ENCODE measurements around the gene PRAC2. TPM values are rescaled to one million over a fixed set of nuclear protein-coding genes. Genes with fewer than 3 reads are reported as not detected.

The PRAC2 gene
- total RNA-seq, 6 experiments from 2014 or later = not detected

GRCh38 chr17:48726916-48727286, 3.9 kb downstream of the PRAC2 start:
- Mint-ChIP-seq H3K4me1 (ENCODE audit: low read depth) (peaks cover 22% of the 10 kb centered on the region), H3K27ac (no peak overlapping the region), H3K27me3 (ENCODE audit: insufficient read depth) (peaks cover 83% of the 10 kb centered on the region), H3K9me3 (no peaks in the 10 kb centered on the region), H3K4me3 (no peak overlapping the region), H3K36me3 (ENCODE audit: low read depth) (no peaks in the 10 kb centered on the region)
- no peak for DNase-seq
- TF ChIP-seq, protein P1, sequence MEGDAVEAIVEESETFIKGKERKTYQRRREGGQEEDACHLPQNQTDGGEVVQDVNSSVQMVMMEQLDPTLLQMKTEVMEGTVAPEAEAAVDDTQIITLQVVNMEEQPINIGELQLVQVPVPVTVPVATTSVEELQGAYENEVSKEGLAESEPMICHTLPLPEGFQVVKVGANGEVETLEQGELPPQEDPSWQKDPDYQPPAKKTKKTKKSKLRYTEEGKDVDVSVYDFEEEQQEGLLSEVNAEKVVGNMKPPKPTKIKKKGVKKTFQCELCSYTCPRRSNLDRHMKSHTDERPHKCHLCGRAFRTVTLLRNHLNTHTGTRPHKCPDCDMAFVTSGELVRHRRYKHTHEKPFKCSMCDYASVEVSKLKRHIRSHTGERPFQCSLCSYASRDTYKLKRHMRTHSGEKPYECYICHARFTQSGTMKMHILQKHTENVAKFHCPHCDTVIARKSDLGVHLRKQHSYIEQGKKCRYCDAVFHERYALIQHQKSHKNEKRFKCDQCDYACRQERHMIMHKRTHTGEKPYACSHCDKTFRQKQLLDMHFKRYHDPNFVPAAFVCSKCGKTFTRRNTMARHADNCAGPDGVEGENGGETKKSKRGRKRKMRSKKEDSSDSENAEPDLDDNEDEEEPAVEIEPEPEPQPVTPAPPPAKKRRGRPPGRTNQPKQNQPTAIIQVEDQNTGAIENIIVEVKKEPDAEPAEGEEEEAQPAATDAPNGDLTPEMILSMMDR (IDR thresholded peaks at IDR 0.05) = no peak

DNA sequence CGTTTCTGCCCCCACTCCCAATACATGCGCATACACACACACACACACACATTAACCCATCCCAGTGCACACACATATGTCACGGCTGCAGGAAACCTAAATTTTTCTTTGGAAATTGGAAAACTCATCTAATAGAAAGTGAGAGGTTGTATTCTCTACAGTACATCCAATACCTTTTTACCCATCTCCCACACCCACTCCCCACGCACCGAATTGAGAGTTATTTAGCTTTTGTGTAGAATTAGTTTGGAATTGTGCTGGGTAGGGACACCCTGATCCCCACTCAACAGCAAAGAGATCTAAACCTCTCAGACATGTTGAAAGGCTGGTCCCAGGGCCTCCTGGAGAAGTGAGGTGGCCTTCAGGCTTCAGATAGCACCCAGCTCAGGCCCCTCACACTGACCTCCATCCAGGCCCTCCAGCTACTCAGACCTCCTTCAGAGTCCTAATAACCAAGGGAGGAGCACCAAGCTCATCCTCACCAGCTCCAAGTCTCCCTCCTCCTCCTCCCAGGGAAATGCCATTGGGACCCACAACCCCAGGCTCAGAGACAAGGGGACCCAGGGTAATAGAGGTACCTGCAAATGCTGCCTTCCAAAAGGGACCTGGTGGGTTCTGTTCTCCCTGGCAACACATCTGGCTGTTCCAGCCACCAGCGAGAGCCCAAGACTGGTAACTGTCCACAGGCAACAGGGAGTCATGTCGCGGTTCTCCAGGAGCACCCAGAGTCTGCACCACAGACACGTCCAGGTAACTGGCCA, 4.6 kb downstream of the PRAC2 start:
- Mint-ChIP-seq H3K27ac (no peak overlapping the region), H3K4me1 (ENCODE audit: low read depth) (peaks cover 22% of the 10 kb centered on the region), H3K36me3 (ENCODE audit: low read depth) (no peaks in the 10 kb centered on the region), H3K27me3 (ENCODE audit: insufficient read depth) (peaks cover 84% of the 10 kb centered on the region), H3K9me3 (no peaks in the 10 kb centered on the region), H3K4me3 (no peak overlapping the region)
- DNase-seq = no peak
- TF ChIP-seq, protein P1 (IDR thresholded peaks at IDR 0.05) = no peak

GRCh38 chr17:48728232-48729231, 5.5 kb downstream of the PRAC2 start, which contains the start of gene HOXB13:
TSS of gene HOXB13 (minus strand) at chr17:48728750. CDS start at chr17:48728593, 157 bp downstream.
- Mint-ChIP-seq H3K36me3 (ENCODE audit: low read depth) (no peaks in the 10 kb centered on the region), H3K4me3 (peak within 1 kb of the TSS; percentile 58; the same call in 1 of the 2 replicates), H3K27ac (no peak within 1 kb of the TSS), H3K27me3 (ENCODE audit: insufficient read depth) (peaks cover 87% of the 10 kb centered on the region), H3K9me3 (no peaks in the 10 kb centered on the region), H3K4me1 (ENCODE audit: low read depth) (peaks cover 22% of the 10 kb centered on the region)
- TF ChIP-seq, protein P1 (IDR thresholded peaks at IDR 0.05) = no peak
- DNase-seq = no peak

DNA sequence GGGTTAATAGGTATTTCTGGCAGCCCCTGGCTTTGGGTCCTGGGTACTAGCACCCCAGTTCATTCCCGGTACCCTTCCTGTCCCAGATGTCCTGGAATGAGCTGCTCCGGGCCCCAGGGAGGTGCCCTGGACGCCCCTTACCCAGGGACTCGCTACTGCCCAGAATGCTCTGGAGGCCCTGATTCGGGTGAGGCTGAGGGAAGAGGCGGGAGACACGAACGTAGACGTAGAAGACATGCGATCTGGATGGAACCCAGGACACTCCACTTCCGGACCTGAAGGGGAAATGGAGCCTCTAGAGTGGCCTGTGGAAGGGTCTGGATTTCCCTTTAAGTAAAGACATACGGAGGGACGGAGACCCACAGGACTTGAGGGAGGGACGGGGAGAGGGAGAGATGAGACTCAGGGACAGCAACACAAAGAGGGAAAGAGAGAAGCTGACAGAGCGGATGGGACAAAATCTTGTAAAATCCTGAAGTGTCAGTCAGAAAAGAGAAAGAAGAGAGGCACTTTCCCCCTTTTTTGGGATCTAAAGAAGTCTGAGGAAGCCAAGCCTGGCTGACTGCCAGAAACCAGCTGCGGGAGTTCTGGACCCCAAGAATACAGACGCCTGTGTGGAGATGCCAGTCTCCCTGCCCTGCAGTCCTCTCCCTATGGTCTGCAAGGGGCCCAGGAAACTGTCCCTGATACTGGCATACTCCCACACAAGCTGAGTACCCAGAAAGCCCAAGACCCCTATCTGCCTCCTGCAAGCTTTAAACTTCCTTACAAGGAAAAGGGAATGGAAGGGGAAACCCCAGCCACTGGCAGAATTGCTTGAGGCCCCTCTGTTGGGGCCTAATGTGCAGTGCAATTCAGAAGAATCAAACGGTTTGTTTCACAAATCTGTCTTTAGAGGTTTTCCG, 6.6 kb downstream of the PRAC2 start:
- DNase-seq = no peak
- Mint-ChIP-seq H3K4me3 (no peak overlapping the region), H3K4me1 (ENCODE audit: low read depth) (peaks cover 13% of the 10 kb centered on the region), H3K36me3 (ENCODE audit: low read depth) (no peaks in the 10 kb centered on the region), H3K9me3 (no peaks in the 10 kb centered on the region), H3K27me3 (ENCODE audit: insufficient read depth) (peaks cover 88% of the 10 kb centered on the region), H3K27ac (no peak overlapping the region)
- TF ChIP-seq, protein P1 (IDR thresholded peaks at IDR 0.05) = no peak

DNA sequence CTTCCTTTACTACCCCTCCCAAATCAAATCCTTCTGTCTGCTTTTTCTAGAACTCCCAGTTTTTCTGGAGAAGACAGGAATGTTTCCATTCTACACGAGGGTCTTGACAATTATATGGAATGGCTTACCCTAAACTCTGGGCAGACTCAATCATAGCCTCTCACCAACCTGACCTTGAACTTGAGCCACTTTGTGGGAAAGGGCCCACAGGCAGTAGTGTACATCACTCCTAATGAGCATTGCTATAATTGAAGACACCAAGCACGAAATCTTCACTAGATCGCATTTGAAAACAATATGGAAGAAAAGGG, 7.2 kb downstream of the PRAC2 start:
- peaks cover 88% of the 10 kb centered on the region for H3K27me3 Mint-ChIP-seq (ENCODE audit: insufficient read depth)
- no peak overlapping the region for H3K4me3 Mint-ChIP-seq

More for the DNA sequence above, 7.2 kb downstream of the PRAC2 start:
- Mint-ChIP-seq H3K27ac (no peak overlapping the region), H3K36me3 (ENCODE audit: low read depth) (no peaks in the 10 kb centered on the region), H3K4me1 (ENCODE audit: low read depth) (peaks cover 8% of the 10 kb centered on the region), H3K9me3 (no peaks in the 10 kb centered on the region)
- TF ChIP-seq, protein P1 (IDR thresholded peaks at IDR 0.05) = no peak
- no peak for DNase-seq

Measured in HFFc6 (cell line).